ENCODE data around the gene LRP5.

DNA sequence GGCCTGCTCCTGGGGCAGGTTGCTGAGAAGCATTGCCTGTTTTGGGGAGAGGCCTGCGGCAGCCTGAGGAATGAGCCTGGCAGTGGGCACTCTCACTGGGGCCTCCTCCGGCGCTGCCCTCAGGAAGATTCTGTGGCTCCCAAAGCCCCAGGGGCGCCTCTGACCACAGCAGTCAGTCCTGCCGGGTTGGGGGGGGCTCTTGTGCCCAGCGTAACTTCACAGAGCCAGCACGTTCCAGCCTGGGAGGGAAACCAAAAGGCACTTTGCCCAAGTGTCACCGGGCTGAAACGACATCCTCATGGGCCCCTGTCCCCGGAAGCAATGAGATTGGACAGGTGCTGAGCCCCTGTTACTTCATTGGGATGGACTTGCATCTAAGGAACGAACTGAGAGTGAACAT lies 4.3 kb upstream of the LRP5 start:
- TF ChIP-seq, protein P1, sequence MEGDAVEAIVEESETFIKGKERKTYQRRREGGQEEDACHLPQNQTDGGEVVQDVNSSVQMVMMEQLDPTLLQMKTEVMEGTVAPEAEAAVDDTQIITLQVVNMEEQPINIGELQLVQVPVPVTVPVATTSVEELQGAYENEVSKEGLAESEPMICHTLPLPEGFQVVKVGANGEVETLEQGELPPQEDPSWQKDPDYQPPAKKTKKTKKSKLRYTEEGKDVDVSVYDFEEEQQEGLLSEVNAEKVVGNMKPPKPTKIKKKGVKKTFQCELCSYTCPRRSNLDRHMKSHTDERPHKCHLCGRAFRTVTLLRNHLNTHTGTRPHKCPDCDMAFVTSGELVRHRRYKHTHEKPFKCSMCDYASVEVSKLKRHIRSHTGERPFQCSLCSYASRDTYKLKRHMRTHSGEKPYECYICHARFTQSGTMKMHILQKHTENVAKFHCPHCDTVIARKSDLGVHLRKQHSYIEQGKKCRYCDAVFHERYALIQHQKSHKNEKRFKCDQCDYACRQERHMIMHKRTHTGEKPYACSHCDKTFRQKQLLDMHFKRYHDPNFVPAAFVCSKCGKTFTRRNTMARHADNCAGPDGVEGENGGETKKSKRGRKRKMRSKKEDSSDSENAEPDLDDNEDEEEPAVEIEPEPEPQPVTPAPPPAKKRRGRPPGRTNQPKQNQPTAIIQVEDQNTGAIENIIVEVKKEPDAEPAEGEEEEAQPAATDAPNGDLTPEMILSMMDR (IDR thresholded peaks at IDR 0.05; ENCODE audit: insufficient read depth, low read depth, low read length) = no peak
- no peak for TF ChIP-seq EZH2 (IDR thresholded peaks at IDR 0.05; ENCODE audit: insufficient read depth, low read length)

All from astrocyte (in vitro differentiated cells and primary cell).